ENCODE measurements around the gene RNASE4. TPM values are rescaled to one million over a fixed set of nuclear protein-coding genes. Genes with fewer than 3 reads are reported as not detected.
"Not testable (repeated sequence)": the region's sequence is repeated elsewhere in the genome, so short reads cannot be mapped to it uniquely, and the experiment has no call there.

RNASE4 gene
- total and polyA plus RNA-seq, 2 experiments from 2014 or later, result 0.29 to 2.0 TPM

DNA sequence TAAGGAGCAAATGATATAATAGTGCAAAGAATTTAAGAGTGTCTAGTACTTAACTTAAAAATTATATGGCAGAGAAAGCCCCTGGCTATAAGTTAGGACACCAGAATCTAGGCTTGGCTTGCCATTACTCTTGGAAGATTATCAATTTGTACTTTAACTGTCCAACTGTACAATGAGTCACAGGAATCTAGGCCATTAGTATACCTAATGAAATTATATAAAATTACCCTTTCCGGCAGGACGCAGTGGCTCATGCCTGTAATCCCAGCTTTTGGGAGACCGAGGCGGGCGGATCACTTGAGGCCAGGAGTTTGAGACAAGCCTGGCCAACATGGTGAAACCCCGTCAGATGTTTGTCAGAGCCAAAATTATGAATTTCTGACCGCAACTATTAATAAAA lies 42.2 kb upstream of the RNASE4 start (continued):
- TF ChIP-seq JUNB (IDR thresholded peaks at IDR 0.05; ENCODE audit: unreplicated experiment), result no peak
- TF ChIP-seq CREB1 (CRISPR knock-in tag; IDR thresholded peaks at IDR 0.05; ENCODE audit: low read depth), result no peak
- TF ChIP-seq EZH2 (IDR thresholded peaks at IDR 0.05; ENCODE audit: low read depth, unreplicated experiment), result no peak
- TF ChIP-seq NANOG (IDR thresholded peaks at IDR 0.05; ENCODE audit: borderline replicate concordance), result no peak
- TF ChIP-seq STAT1 (IDR thresholded peaks at IDR 0.05; ENCODE audit: unreplicated experiment), result no peak
- no peak for TF ChIP-seq ZNF331 (CRISPR knock-in tag; IDR thresholded peaks at IDR 0.05; ENCODE audit: low read depth)
- TF ChIP-seq, protein P1, sequence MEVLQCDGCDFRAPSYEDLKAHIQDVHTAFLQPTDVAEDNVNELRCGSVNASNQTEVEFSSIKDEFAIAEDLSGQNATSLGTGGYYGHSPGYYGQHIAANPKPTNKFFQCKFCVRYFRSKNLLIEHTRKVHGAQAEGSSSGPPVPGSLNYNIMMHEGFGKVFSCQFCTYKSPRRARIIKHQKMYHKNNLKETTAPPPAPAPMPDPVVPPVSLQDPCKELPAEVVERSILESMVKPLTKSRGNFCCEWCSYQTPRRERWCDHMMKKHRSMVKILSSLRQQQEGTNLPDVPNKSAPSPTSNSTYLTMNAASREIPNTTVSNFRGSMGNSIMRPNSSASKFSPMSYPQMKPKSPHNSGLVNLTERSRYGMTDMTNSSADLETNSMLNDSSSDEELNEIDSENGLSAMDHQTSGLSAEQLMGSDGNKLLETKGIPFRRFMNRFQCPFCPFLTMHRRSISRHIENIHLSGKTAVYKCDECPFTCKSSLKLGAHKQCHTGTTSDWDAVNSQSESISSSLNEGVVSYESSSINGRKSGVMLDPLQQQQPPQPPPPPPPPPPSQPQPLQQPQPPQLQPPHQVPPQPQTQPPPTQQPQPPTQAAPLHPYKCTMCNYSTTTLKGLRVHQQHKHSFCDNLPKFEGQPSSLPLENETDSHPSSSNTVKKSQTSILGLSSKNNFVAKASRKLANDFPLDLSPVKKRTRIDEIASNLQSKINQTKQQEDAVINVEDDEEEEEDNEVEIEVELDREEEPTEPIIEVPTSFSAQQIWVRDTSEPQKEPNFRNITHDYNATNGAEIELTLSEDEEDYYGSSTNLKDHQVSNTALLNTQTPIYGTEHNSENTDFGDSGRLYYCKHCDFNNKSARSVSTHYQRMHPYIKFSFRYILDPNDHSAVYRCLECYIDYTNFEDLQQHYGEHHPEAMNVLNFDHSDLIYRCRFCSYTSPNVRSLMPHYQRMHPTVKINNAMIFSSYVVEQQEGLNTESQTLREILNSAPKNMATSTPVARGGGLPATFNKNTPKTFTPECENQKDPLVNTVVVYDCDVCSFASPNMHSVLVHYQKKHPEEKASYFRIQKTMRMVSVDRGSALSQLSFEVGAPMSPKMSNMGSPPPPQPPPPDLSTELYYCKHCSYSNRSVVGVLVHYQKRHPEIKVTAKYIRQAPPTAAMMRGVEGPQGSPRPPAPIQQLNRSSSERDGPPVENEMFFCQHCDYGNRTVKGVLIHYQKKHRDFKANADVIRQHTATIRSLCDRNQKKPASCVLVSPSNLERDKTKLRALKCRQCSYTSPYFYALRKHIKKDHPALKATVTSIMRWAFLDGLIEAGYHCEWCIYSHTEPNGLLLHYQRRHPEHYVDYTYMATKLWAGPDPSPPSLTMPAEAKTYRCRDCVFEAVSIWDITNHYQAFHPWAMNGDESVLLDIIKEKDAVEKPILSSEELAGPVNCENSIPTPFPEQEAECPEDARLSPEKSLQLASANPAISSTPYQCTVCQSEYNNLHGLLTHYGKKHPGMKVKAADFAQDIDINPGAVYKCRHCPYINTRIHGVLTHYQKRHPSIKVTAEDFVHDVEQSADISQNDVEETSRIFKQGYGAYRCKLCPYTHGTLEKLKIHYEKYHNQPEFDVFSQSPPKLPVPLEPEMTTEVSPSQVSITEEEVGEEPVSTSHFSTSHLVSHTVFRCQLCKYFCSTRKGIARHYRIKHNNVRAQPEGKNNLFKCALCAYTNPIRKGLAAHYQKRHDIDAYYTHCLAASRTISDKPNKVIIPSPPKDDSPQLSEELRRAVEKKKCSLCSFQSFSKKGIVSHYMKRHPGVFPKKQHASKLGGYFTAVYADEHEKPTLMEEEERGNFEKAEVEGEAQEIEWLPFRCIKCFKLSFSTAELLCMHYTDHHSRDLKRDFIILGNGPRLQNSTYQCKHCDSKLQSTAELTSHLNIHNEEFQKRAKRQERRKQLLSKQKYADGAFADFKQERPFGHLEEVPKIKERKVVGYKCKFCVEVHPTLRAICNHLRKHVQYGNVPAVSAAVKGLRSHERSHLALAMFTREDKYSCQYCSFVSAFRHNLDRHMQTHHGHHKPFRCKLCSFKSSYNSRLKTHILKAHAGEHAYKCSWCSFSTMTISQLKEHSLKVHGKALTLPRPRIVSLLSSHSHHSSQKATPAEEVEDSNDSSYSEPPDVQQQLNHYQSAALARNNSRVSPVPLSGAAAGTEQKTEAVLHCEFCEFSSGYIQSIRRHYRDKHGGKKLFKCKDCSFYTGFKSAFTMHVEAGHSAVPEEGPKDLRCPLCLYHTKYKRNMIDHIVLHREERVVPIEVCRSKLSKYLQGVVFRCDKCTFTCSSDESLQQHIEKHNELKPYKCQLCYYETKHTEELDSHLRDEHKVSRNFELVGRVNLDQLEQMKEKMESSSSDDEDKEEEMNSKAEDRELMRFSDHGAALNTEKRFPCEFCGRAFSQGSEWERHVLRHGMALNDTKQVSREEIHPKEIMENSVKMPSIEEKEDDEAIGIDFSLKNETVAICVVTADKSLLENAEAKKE (CRISPR knock-in tag; IDR thresholded peaks at IDR 0.05), result no peak

DNA sequence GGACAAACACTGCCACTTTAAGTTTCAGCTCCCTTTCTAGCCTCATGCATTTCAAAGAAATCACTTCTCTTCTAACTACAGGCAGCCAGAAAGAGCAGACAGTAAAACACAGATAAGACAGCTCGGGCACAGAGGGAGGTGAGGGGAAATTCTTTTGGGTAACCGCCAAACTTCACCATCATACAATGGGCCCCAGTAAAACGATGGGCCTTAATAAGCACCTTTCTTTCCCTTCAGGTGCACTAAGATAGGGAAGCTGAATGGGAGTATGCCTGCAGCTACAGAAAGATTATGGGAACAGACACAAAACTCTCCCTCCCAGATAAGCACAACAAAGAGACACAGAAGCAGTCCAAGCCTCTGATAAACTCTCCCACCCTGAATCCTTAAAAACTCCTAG lies 41.6 kb upstream of the RNASE4 start:
- not testable (repeated sequence) for H3K36me3 Mint-ChIP-seq (ENCODE audit: low read depth); H4K20me1 ChIP-seq (replicated peaks; ENCODE audit: insufficient read depth); H3K9me3 Mint-ChIP-seq; H3K9me2 ChIP-seq (ENCODE audit: insufficient read depth); H3K36me3 ChIP-seq (ENCODE audit: insufficient read depth); H3K4me2 ChIP-seq; H3K4me3 Mint-ChIP-seq; ATAC-seq; H3K4me3 ChIP-seq; DNase-seq (ENCODE audit: low spot score); H3K4me1 ChIP-seq (ENCODE audit: insufficient read depth); H3K27ac ChIP-seq (ENCODE audit: low read depth); H3K4me1 Mint-ChIP-seq; H3K27ac Mint-ChIP-seq; H3K79me2 ChIP-seq (replicated peaks; ENCODE audit: insufficient read depth); H3K27me3 ChIP-seq (ENCODE audit: insufficient read depth); H2AFZ ChIP-seq; H3K27me3 Mint-ChIP-seq (ENCODE audit: insufficient read depth, low read depth, poor library complexity); H3F3A ChIP-seq (replicated peaks; ENCODE audit: low read depth)
